Measurements from ENCODE around the gene LRIG3.

- TF ChIP-seq, protein P1, sequence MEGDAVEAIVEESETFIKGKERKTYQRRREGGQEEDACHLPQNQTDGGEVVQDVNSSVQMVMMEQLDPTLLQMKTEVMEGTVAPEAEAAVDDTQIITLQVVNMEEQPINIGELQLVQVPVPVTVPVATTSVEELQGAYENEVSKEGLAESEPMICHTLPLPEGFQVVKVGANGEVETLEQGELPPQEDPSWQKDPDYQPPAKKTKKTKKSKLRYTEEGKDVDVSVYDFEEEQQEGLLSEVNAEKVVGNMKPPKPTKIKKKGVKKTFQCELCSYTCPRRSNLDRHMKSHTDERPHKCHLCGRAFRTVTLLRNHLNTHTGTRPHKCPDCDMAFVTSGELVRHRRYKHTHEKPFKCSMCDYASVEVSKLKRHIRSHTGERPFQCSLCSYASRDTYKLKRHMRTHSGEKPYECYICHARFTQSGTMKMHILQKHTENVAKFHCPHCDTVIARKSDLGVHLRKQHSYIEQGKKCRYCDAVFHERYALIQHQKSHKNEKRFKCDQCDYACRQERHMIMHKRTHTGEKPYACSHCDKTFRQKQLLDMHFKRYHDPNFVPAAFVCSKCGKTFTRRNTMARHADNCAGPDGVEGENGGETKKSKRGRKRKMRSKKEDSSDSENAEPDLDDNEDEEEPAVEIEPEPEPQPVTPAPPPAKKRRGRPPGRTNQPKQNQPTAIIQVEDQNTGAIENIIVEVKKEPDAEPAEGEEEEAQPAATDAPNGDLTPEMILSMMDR (conservative IDR thresholded peaks at IDR 0.05; ENCODE audit: low read depth, low read length) = no peak
- TF ChIP-seq POLR2A (IDR thresholded peaks at IDR 0.05; ENCODE audit: low read depth, low read length) = no peak
- no peak for TF ChIP-seq USF2 (IDR thresholded peaks at IDR 0.05; ENCODE audit: low read depth, low read length)
- peak; percentile 88 for TF ChIP-seq CEBPB (IDR thresholded peaks at IDR 0.05; ENCODE audit: low read depth, low read length)
- TF ChIP-seq SMC3 (IDR thresholded peaks at IDR 0.05; ENCODE audit: low read depth, low read length) = no peak
- no peak for TF ChIP-seq RCOR1 (IDR thresholded peaks at IDR 0.05; ENCODE audit: insufficient replicate concordance, low read length)
- no peak for TF ChIP-seq RFX5 (IDR thresholded peaks at IDR 0.05; ENCODE audit: low read depth, low read length)
- TF ChIP-seq NFE2L2 (IDR thresholded peaks at IDR 0.05; ENCODE audit: low read depth, low read length) = no peak
- no peak for TF ChIP-seq RAD21 (IDR thresholded peaks at IDR 0.05; ENCODE audit: low read length)
Observed at GRCh38 chr12:58886474-58886873, 33.8 kb downstream of the LRIG3 start.
